Activated gamma-delta T cell treated with Interleukin-2 at 50 U/mL for 16 hours (primary cell): ENCODE data around the gene RPS26.
"Not testable (repeated sequence)": the region's sequence is repeated elsewhere in the genome, so short reads cannot be mapped to it uniquely, and the experiment has no call there.

Experiments used
- DNase-seq: peaks from one replicate; pipeline ENCODE4 v3.0.0-alpha.2; 2020

The RPS26 gene

GRCh38 chr12:56021889-56022497, 19.7 kb upstream of the RPS26 start:
- no peak for DNase-seq

GRCh38 chr12:56028511-56029165, 13.1 kb upstream of the RPS26 start:
- DNase-seq: no peak

- no peak for DNase-seq
Observed at GRCh38 chr12:56029166-56029519, 12.6 kb upstream of the RPS26 start.

DNA sequence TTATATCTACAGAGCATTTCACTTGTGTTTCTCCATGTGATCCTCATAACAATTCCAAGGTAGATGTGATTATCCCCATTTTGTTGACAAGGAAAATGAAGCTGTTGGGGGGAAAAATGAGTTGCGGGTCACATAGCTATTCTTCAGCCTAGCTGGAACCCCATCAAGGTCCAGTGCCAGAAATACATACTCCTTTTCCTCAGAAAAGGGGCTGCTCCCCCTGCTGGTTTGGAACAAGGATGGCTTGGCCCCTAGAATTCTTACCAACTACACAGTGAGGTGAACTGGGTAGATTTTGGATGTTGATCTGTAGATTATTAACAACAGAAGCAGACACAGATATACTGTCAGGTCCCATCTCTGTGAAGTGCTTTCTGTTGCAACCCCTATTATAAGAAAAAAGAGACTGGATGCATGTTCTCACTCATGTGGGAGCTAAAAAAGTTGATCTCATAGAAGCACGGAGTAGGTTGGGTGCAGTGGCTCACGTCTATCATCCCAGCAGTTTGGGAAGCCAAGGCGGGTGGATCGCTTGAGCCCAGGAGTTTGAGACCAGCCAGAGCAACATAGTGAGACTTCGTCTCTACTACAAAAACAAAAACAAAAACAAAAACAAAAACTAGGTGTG, 11.9 kb upstream of the RPS26 start:
- DNase-seq: peak; percentile 31

GRCh38 chr12:56031987-56032386, 9.7 kb upstream of the RPS26 start:
- DNase-seq: no peak

- DNase-seq: no peak
Observed at GRCh38 chr12:56034586-56035332, 7.0 kb upstream of the RPS26 start.

DNA sequence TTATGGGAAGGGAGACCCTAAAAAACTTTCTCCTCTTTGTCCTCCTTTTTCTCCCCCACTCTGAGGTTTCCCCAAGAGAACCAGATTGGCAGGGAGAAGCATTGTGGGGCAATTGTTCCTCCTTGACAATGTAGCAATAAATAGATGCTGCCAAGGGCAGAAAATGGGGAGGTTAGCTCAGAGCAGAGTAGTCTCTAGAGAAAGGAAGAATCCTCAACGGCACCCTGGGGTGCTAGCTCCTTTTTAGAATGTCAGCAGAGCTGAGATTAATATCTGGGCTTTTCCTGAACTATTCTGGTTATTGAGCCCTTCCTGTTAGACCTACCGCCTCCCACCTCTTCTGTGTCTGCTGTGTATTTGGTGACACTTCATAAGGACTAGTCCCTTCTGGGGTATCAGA, 4.6 kb upstream of the RPS26 start:
- DNase-seq: no peak

GRCh38 chr12:56038022-56038655, 3.6 kb upstream of the RPS26 start:
- no peak for DNase-seq

- no peak for DNase-seq
Observed at GRCh38 chr12:56040151-56040550, 1.6 kb upstream of the RPS26 start.

DNA sequence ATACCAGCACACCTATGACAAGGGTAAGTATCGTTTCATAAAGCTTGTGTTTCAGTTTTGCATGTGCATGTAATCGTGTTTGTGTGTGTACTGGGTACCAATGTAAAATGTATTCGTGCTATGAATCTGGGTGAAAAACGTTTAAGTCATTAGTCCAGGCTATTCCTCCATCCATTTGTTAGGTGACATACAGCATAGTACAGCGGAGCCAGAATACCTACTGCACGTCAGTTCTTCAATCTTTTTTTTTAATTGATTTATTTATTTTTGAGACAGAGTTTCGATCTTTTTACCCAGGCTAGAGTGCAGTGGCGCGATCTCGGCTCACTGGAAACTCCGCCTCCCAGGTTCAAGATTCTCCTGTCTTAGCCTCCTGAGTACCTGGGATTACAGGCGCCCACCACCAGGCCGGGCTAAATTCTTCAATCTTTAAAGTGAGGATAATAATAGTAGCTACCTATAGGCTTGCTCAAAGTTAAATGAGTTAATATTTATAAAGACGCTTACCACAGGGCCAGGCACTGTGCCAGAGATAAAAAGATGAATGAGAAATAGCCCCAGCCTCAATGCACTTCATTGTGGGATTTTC, 661 bp upstream of the RPS26 start:
- DNase-seq: no peak

DNA sequence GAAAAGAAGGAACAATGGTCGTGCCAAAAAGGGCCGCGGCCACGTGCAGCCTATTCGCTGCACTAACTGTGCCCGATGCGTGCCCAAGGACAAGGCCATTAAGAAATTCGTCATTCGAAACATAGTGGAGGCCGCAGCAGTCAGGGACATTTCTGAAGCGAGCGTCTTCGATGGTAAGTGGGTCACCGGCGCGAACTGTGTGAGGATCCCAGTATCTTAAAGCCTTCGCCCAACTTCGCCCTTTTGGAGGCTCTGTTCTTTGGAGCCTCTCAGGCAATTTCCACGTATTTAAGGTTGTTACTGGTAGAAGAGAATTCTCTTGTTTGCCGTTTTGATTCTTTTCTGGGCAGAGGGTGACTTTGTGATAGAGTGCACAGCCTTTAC, 704 bp downstream of the RPS26 start:
- not testable (repeated sequence) for DNase-seq

- DNase-seq: no peak
Observed at GRCh38 chr12:56042843-56043242, 1.1 kb downstream of the RPS26 start.

- no peak for DNase-seq
Observed at GRCh38 chr12:56046027-56046780, 4.5 kb downstream of the RPS26 start.

DNA sequence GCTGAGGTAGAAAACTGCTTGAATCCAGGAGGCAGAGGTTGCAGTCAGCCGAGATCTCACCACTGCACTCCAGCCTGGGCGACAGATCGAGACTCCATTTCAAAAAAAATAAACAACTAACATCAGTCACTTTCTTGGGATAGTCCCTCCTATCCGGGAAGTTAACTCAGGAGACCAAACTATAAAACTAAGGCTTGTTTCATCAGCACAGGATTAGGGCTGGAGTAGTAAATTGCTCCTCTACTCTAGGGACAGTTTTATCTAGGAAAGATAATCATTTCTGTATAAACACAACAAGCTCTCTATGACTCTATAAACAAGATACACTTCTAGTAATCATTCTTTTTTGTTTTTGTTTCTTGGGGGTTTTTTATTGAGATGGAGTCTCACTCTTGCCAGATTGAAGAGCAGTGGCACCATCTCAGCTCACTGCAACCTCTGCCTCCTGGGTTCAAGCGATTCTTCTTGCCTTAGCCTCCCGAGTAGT, 11.7 kb downstream of the RPS26 start:
- DNase-seq: no peak

GRCh38 chr12:56059964-56060363, 18.2 kb downstream of the RPS26 start:
- not testable (repeated sequence) for DNase-seq

- DNase-seq: no peak
Observed at GRCh38 chr12:56061982-56062381, 20.3 kb downstream of the RPS26 start.

- no peak for DNase-seq
Observed at GRCh38 chr12:56062996-56063395, 21.3 kb downstream of the RPS26 start.

- no peak for DNase-seq
Observed at GRCh38 chr12:56071648-56072047, 29.9 kb downstream of the RPS26 start.

- no peak for DNase-seq
Observed at GRCh38 chr12:56074396-56074795, 32.7 kb downstream of the RPS26 start.

GRCh38 chr12:56077966-56078365, 36.2 kb downstream of the RPS26 start:
- DNase-seq: not testable (repeated sequence)

- DNase-seq: no peak
Observed at GRCh38 chr12:56078427-56078826, 36.7 kb downstream of the RPS26 start.
